HL-60 (cell line): ENCODE results near the gene DNAJC30.

Source experiments
- GABPA ChIP-seq: IDR thresholded peaks from 2 replicates; pipeline ENCODE4 v1.6.1; 2012; ENCODE audit warnings: low read depth
- POLR2AphosphoS5 ChIP-seq: IDR thresholded peaks from 2 replicates; pipeline ENCODE4 v1.6.1; 2012; ENCODE audit warnings: low read depth
- SPI1 ChIP-seq: IDR thresholded peaks from 2 replicates; pipeline ENCODE4 v1.6.1; 2012; ENCODE audit warnings: low read depth, mild to moderate bottlenecking, borderline replicate concordance
- TF ChIP-seq, protein P1 (sequence below): IDR thresholded peaks from one replicate; pipeline ENCODE4 v1.5.1; 2011; ENCODE audit warnings: low read length, control low read depth, inconsistent platforms; ENCODE audit not compliant: insufficient read depth

- TF ChIP-seq GABPA: no peak
- no peak for TF ChIP-seq SPI1
- TF ChIP-seq, protein P1, sequence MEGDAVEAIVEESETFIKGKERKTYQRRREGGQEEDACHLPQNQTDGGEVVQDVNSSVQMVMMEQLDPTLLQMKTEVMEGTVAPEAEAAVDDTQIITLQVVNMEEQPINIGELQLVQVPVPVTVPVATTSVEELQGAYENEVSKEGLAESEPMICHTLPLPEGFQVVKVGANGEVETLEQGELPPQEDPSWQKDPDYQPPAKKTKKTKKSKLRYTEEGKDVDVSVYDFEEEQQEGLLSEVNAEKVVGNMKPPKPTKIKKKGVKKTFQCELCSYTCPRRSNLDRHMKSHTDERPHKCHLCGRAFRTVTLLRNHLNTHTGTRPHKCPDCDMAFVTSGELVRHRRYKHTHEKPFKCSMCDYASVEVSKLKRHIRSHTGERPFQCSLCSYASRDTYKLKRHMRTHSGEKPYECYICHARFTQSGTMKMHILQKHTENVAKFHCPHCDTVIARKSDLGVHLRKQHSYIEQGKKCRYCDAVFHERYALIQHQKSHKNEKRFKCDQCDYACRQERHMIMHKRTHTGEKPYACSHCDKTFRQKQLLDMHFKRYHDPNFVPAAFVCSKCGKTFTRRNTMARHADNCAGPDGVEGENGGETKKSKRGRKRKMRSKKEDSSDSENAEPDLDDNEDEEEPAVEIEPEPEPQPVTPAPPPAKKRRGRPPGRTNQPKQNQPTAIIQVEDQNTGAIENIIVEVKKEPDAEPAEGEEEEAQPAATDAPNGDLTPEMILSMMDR: no peak
- no peak for TF ChIP-seq POLR2AphosphoS5
Measured at GRCh38 chr7:73704640-73705550, 21.6 kb upstream of the DNAJC30 start.
